Omental fat pad (tissue), 4 donors: ENCODE results near the gene WNT5A. TPM values are rescaled to one million over a fixed set of nuclear protein-coding genes. Genes with fewer than 3 reads are reported as not detected.

Source experiments
- ATAC-seq: fragments of 150-250 bp; one replicate; pipeline ENCODE4 v1.9.1; 2016; ENCODE audit warnings: mild to moderate bottlenecking, moderate library complexity; ENCODE audit not compliant: low FRiP score
- DNase-seq: peaks from one replicate; pipeline ENCODE4 v3.0.0-alpha.2; 2019; ENCODE audit warnings: low spot score
- CTCF ChIP-seq, 3 donors: fragments of 450-650 bp; IDR thresholded peaks; one replicate each; pipeline ENCODE4 v1.5.1; 2016 to 2017; ENCODE audit warnings: antibody characterized with exemption in 3 of 3, mild to moderate bottlenecking in 3 of 3, moderate library complexity in 2 of 3
- total RNA-seq, 4 donors: library from RNA; depleted of rRNA; stranded (reverse); fragments of >200 nt; gene quantifications; one replicate each; pipeline ENCODE4 v1.1.0, GENCODE V29; 2016

The WNT5A gene
- total RNA-seq, 4 donors from 2014 or later: 2.5 to 52.0 (median 7.3) TPM

GRCh38 chr3:55466526-55466925, 20.6 kb downstream of the WNT5A start:
- no peak for TF ChIP-seq CTCF (IDR thresholded peaks at IDR 0.05)
- ATAC-seq (no peak), DNase-seq (no peak)

- TF ChIP-seq CTCF (IDR thresholded peaks at IDR 0.05): no peak
- ATAC-seq (no peak), DNase-seq (no peak)
These were observed 25.2 kb downstream of the WNT5A start for GRCh38 chr3:55461896-55462295.

DNA sequence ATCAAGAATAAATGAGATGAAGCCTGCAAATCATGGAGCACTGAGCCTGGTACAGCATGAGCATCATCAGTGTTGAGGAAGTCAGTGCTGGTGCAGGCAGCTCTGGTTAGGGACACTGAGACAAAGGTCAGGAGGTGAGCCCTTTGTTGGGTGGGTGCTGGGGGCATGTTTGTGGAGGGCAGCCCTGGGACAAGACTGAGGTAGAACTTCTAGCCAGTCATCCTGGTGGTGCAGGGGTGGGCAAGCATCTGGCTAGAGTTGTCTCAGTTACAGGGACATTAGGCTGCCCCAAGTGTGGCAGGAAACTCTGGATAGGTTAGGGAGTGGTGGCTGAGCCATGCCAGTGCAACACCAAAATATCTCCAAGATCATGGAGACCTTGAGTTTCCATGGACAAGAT, 27.3 kb downstream of the WNT5A start:
- TF ChIP-seq CTCF (IDR thresholded peaks at IDR 0.05): no peak
- ATAC-seq (no peak), DNase-seq (no peak)

DNA sequence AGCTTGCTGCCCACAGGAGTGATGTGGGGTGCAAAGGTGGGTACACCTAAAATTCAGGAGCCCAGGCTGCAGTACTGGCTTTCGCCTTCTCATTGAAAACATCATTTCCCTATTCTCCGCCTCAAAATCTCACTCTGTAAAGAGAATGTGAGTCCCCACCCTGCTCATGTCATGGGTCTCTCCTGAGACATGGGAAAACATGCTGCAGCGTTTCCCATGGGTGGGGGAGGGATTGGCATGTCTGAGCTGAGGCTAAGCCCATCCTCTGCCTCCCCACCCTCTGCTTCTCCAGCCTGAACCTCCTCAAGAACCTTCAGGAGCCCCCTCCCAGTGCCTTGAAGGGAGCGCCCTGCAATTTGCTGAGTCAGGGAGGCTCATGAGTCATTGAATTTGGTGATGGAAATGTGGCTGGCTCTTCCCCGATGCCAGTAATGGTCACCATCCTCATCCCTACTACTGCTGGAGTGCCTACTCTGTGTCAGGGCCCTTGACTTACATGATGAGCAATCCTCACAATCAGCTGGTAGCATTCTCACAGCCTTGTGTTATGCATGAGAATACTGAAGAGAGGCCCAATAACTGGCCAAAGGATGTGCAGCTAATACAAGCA, 28.8 kb downstream of the WNT5A start:
- ATAC-seq (no peak), DNase-seq (no peak)
- TF ChIP-seq CTCF (IDR thresholded peaks at IDR 0.05): no peak

GRCh38 chr3:55455915-55456314, 31.2 kb downstream of the WNT5A start:
- DNase-seq (no peak), ATAC-seq (no peak)
- no peak for TF ChIP-seq CTCF (IDR thresholded peaks at IDR 0.05)

DNA sequence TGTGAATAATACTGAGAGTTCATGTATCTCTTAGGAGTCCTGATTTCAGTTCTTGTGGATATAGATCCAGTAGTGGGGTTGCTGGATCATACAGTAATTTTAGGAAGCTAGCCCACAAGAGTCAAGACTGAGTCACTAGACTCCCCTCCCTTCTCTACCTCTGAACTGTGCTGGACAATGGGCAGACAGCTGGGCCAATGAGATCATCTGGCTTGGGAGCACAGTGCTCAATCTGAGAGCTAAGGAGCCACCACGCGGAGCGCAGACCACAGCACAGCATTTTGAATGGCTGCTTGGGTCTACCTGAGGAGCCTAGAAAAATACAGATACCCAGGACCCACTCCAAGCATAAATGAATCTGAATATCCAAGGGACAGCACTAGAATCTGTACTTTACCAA, 32.5 kb downstream of the WNT5A start:
- no peak for TF ChIP-seq CTCF (IDR thresholded peaks at IDR 0.05)
- no peak for DNase-seq
- no peak for ATAC-seq

- DNase-seq (no peak), ATAC-seq (no peak)
- TF ChIP-seq CTCF (IDR thresholded peaks at IDR 0.05): no peak
These were observed 33.1 kb downstream of the WNT5A start for GRCh38 chr3:55453886-55454496.
